MM.1S (cell line): ENCODE results near the gene TAC3.

Experiments used
- CTCF ChIP-seq: fragments of 300-600 bp; sonication (generic); IDR thresholded peaks from 2 replicates; pipeline ENCODE4 v1.5.1; 2016; ENCODE audit warnings: antibody characterized with exemption, low read length, mixed read lengths
- EZH2 ChIP-seq: fragments of 300-600 bp; sonication (generic); optimal IDR thresholded peaks from 2 replicates; pipeline ENCODE3; 2017; ENCODE audit warnings: low read depth, mild to moderate bottlenecking, antibody characterized with exemption, low read length, mixed read lengths
- EZH2phosphoT487 ChIP-seq: fragments of 300-600 bp; sonication (generic); IDR thresholded peaks from 2 replicates; pipeline ENCODE4 v1.6.1; 2018; ENCODE audit warnings: antibody characterized with exemption, low read length

DNA sequence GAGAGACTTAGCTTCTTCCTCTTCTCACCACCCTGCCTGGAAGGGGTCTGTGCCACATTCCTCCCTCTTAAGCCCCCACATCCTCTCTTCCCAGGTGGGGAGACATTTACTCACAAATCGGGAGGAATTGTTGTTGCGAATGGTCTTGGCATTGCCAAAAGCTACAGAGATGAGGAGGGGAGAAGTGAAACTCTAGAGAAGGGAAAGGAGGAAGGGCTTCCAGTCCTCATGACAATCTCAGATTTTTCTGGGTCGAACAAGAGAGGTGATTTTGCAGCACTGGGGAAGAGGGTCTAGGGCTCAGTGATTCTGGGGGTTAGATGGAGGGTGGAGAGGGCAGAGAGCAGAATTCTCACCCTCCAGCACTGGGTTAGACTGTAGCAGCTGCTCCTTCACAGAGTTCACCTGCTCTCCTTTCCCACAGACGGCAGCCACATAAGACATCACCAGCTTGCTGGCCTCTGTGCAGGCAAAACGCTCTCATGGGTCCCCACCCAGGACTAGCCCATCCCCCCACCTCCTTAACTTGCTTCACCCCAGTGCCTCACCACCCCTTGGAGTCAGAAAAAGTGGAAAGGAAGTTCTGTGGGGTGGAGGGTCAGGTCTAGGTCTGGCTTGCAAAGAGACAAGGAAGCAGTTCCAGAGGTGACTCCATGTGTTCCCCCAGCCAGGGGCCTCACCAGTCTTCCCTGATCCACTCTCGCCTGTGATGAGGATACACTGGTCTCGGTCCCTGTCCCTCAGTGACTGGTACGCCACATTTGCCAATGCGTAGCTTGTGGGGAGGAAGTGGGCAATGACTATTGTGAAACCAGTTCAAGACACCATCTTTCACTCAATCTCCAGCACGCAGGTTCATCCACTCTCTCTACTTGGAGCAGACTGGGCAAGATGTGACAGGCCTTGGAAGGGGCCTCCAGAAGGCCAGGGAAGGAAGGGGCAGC is 30.9 kb upstream of the TAC3 start:
- TF ChIP-seq CTCF (no peak), EZH2 (no peak), EZH2phosphoT487 (no peak)
